Measurements from ENCODE around the gene SLC39A11. TPM values are rescaled to one million over a fixed set of nuclear protein-coding genes. Genes with fewer than 3 reads are reported as not detected.

Gene SLC39A11
- total and polyA plus RNA-seq, 4 donors = 4.6 to 23.3 (median 11.4) TPM

DNA sequence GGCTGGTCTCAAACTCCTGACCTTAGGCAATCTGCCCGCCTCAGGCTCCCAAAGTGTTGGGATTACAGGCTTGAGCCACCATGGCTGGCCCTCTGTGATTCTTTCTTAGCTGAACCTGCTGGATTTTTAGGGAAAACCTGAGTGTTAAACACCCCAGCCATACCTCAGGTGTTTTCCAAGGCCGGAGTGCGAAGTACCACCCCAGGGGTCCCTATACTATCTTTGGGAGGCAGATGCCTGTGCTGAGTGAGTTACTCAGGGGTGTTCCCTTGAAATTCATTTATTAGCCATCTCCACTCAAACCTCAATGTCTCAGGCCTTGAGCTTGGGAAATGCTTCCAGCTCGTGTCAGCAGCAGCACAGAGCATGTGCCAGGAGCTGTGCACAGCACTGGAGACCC lies 432.7 kb downstream of the SLC39A11 start:
- Histone ChIP-seq H3K4me3 (ENCODE audit: low read depth, low read length) (no peak overlapping the region), H3K9me3 (ENCODE audit: control insufficient read depth, insufficient read depth, low read length) (no peaks in the 10 kb centered on the region), H3K36me3 (ENCODE audit: control insufficient read depth, insufficient read depth, low read length) (no peaks in the 10 kb centered on the region), H3K4me1 (ENCODE audit: control insufficient read depth, insufficient read depth, low read length) (peaks cover 46% of the 10 kb centered on the region), H3K27me3 (ENCODE audit: control insufficient read depth, insufficient read depth, low read length) (no peaks in the 10 kb centered on the region), H3K27ac (ENCODE audit: low read depth, low read length) (no peak overlapping the region)
- DNase-seq (ENCODE audit: low read depth in 4 of 6, low spot score in 6 of 6) = no peak
- WGBS (ENCODE audit: insufficient coverage) = 90% methylated on average over 4 of the region's 4 CpGs

DNA sequence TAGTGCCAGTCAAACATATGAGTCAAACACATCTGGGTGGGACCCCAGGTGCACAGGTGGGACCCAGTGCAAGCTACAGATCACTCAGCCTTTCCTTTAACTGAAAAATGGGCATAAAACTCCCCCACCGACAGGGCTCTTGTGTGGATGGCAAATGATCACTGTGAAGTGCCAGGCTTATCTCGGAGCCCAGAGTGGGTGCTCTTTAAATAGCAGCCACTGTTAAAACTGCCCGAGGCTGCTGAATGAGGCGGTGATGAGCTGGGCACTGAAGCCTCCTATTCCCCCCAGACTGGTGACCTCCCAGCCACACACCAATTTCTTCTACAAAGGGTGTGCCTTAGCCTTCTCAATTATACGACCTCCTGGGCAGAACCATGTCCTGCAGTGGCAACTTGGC lies 433.8 kb downstream of the SLC39A11 start:
- no peak for DNase-seq (ENCODE audit: low read depth in 4 of 6, low spot score in 6 of 6)

DNA sequence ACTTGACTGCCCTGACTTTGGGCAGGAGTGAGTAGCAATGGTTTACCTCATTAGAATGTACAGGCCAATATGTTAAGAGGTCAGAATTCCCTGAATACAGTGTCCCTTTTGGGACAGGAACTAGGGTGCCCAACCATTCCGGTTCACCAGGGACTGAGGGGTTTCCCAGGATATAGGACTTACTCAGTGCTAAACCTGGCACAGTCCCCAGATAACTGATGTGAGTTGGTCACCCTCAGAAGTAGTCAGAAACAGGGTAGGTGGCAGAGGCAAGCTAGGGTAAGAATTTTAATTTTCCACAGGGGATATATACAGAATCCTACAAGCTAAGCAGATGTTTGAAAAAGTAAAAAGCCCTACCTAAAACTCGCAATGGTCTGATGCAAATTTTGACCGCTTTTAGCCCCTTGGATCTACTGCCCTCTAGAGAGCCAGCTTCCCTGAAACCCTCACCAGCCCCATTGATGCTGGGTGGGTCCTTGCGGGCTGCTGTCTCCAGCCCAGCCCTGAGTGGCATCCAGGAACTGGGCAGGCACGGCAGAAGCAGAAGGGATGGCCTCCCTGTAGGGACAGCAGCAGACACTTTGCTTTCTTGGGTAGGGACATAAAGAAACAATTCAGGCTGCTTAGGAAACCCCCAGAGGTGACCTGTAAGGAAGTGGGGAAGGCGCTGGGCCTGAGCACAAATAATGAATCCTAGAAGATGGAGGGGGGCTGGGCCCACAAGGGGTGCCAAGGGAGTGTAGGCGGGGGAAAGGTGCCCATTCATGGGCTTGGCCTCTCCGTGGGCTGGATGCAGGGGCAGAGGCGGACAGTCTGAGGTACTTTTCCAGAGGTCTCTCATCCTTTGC lies 434.8 kb downstream of the SLC39A11 start:
- DNase-seq (ENCODE audit: low read depth in 4 of 6, low spot score in 6 of 6) = no peak
- 69% methylated on average over 7 of the region's 9 CpGs for WGBS (ENCODE audit: insufficient coverage)

More for the DNA sequence above, 433.8 kb downstream of the SLC39A11 start:
- WGBS (ENCODE audit: insufficient coverage) = 80% methylated on average over 5 of the region's 5 CpGs
- Histone ChIP-seq H3K9me3 (ENCODE audit: control insufficient read depth, insufficient read depth, low read length) (no peaks in the 10 kb centered on the region), H3K27me3 (ENCODE audit: control insufficient read depth, insufficient read depth, low read length) (no peaks in the 10 kb centered on the region), H3K36me3 (ENCODE audit: control insufficient read depth, insufficient read depth, low read length) (no peaks in the 10 kb centered on the region), H3K4me3 (ENCODE audit: low read depth, low read length) (no peak overlapping the region), H3K27ac (ENCODE audit: low read depth, low read length) (no peak overlapping the region), H3K4me1 (ENCODE audit: control insufficient read depth, insufficient read depth, low read length) (peaks cover 54% of the 10 kb centered on the region)

DNA sequence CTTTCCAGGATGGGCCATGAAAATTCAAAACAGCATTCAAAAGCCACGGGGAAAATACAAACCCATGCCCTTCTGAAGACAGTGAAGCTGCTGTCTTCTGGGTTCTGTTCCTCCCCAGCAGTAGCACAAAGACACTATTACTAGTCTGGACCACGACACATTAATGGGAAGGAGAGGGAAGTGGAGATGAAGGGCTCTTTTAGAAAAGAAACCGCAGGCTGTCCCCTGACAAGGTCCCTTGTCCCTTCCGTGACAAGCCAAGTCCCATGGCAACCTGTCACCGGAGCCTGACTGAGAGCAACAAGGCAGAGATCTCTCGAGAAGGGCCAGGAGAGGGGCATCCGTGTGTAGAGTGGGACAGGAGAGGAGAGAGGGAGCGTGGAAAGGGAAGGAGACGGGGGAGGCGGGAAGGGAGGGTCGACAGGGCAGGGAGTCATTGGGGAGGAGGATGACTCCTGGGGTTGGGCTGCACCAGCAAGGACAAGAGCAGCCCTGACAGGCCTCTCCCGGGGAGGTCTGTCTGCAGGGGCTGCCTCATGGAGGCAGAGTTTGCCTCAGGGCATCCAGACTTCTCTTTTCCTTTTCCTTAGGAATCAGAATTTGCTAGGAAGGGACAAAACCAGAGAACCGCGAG lies 436.2 kb downstream of the SLC39A11 start:
- H3K9me3 ChIP-seq (ENCODE audit: control insufficient read depth, insufficient read depth, low read length) = no peaks in the 10 kb centered on the region
- DNase-seq (ENCODE audit: low read depth in 4 of 6, low spot score in 6 of 6) = peak; percentile 26 to 77 (median 42)
- no peak overlapping the region for H3K4me3 ChIP-seq (ENCODE audit: low read depth, low read length)
- no peaks in the 10 kb centered on the region for H3K36me3 ChIP-seq (ENCODE audit: control insufficient read depth, insufficient read depth, low read length)
- peaks cover 48% of the 10 kb centered on the region for H3K4me1 ChIP-seq (ENCODE audit: control insufficient read depth, insufficient read depth, low read length)
- H3K27ac ChIP-seq (ENCODE audit: low read depth, low read length) = peak overlapping the region; percentile 83
- H3K27me3 ChIP-seq (ENCODE audit: control insufficient read depth, insufficient read depth, low read length) = no peaks in the 10 kb centered on the region
- 38% methylated on average over 10 of the region's 14 CpGs for WGBS (ENCODE audit: insufficient coverage)

More for the DNA sequence above, 434.8 kb downstream of the SLC39A11 start:
- Histone ChIP-seq H3K36me3 (ENCODE audit: control insufficient read depth, insufficient read depth, low read length) (no peaks in the 10 kb centered on the region), H3K4me1 (ENCODE audit: control insufficient read depth, insufficient read depth, low read length) (peaks cover 54% of the 10 kb centered on the region), H3K27me3 (ENCODE audit: control insufficient read depth, insufficient read depth, low read length) (no peaks in the 10 kb centered on the region), H3K27ac (ENCODE audit: low read depth, low read length) (no peak overlapping the region), H3K9me3 (ENCODE audit: control insufficient read depth, insufficient read depth, low read length) (no peaks in the 10 kb centered on the region), H3K4me3 (ENCODE audit: low read depth, low read length) (no peak overlapping the region)

DNA sequence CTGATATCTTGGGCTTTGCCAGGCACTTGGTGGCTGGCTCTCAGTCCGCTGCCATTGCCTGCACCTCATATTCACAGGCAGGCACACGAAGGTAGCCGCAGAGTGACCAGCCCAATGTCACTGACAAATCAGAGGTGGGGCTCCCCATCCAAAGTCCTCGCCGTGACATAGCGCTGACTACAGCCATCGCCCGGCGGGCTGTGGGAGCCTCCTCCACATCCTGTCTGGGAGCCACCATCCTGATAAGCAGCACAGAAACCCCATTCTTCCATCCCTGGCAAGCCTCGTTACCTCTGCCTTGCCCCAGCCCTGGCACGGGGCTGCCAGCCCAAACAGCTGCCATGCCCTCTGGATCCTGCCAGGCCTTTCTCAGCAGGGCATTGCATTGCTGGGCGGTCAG lies 437.8 kb downstream of the SLC39A11 start:
- no peaks in the 10 kb centered on the region for H3K27me3 ChIP-seq (ENCODE audit: control insufficient read depth, insufficient read depth, low read length)
- H3K4me1 ChIP-seq (ENCODE audit: control insufficient read depth, insufficient read depth, low read length) = peaks cover 36% of the 10 kb centered on the region
- H3K9me3 ChIP-seq (ENCODE audit: control insufficient read depth, insufficient read depth, low read length) = no peaks in the 10 kb centered on the region
- peak in 2 of 6 donors; percentile 14 to 43 for DNase-seq (ENCODE audit: low read depth in 4 of 6, low spot score in 6 of 6)
- WGBS (ENCODE audit: insufficient coverage) = 66% methylated on average over 9 of the region's 12 CpGs
- peak overlapping the region; percentile 27 for H3K27ac ChIP-seq (ENCODE audit: low read depth, low read length)
- H3K4me3 ChIP-seq (ENCODE audit: low read depth, low read length) = no peak overlapping the region
- H3K36me3 ChIP-seq (ENCODE audit: control insufficient read depth, insufficient read depth, low read length) = no peaks in the 10 kb centered on the region

DNA sequence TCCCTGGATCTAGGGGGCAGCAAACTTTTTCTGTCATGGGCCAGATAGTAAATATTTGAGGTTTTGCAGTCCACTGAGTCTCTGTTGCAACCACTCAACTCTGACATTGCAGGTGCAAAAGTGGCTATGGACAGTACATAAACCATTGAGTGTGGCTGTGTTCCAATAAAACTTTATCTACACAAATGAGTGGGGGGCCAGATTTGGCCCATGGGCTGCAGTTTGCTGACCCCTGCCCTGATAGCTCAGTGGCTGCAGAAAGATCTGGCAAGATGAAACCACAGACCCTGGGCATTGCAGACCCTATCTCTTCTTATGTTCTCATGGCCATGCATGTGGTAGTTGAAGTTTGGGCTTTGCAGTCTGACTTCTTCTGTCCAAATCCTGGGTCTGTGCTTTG lies 440.5 kb downstream of the SLC39A11 start:
- no peak overlapping the region for H3K4me3 ChIP-seq (ENCODE audit: low read depth, low read length)
- peaks cover 29% of the 10 kb centered on the region for H3K4me1 ChIP-seq (ENCODE audit: control insufficient read depth, insufficient read depth, low read length)
- H3K27ac ChIP-seq (ENCODE audit: low read depth, low read length) = no peak overlapping the region
- H3K9me3 ChIP-seq (ENCODE audit: control insufficient read depth, insufficient read depth, low read length) = no peaks in the 10 kb centered on the region
- no peaks in the 10 kb centered on the region for H3K36me3 ChIP-seq (ENCODE audit: control insufficient read depth, insufficient read depth, low read length)
- DNase-seq (ENCODE audit: low read depth in 4 of 6, low spot score in 6 of 6) = no peak
- no peaks in the 10 kb centered on the region for H3K27me3 ChIP-seq (ENCODE audit: control insufficient read depth, insufficient read depth, low read length)

DNA sequence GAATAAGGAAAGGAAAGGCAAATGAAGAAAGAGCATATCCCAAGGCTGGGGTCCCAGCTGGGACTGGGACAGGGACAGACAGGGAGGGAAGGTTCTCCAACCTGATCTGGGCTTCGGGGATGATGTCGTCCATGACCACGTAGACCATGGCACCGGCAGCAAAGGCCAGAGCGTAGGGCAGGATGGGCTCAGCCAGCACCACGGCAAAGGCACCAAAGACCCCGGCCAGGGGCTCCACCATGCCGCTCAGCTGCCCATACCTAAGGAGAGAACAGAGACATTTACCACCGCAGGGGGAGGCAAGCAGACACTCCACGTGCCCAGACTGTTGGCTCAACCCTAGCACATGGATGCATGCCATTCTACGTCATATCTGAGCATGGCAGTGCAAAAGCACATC lies 443.8 kb downstream of the SLC39A11 start:
- no peaks in the 10 kb centered on the region for H3K36me3 ChIP-seq (ENCODE audit: control insufficient read depth, insufficient read depth, low read length)
- H3K9me3 ChIP-seq (ENCODE audit: control insufficient read depth, insufficient read depth, low read length) = no peaks in the 10 kb centered on the region
- WGBS (ENCODE audit: insufficient coverage) = 93% methylated on average over 11 of the region's 11 CpGs
- no peak overlapping the region for H3K27ac ChIP-seq (ENCODE audit: low read depth, low read length)
- no peak for DNase-seq (ENCODE audit: low read depth in 4 of 6, low spot score in 6 of 6)
- no peak overlapping the region for H3K4me3 ChIP-seq (ENCODE audit: low read depth, low read length)
- H3K27me3 ChIP-seq (ENCODE audit: control insufficient read depth, insufficient read depth, low read length) = no peaks in the 10 kb centered on the region
- no peaks in the 10 kb centered on the region for H3K4me1 ChIP-seq (ENCODE audit: control insufficient read depth, insufficient read depth, low read length)

DNA sequence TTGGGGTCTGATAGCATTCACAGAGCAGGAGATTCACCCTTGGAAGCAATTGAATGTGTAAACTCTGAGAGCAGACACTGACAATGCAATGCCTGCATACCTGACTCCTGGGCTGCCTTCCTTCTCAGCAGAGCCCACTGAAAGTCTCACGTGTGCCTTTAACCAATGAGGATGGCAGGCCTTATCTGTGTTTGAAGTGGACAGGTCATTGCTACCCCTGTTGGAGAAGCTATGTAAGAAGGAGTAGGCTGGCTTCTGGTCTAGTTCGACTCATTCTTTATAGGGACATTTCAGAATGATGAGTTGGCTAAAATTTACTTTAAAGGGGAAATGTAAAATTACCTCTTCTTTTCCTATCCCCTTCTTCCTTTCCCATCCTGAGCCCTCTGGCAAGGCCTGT lies 446.3 kb downstream of the SLC39A11 start:
- Histone ChIP-seq H3K36me3 (ENCODE audit: control insufficient read depth, insufficient read depth, low read length) (no peaks in the 10 kb centered on the region), H3K9me3 (ENCODE audit: control insufficient read depth, insufficient read depth, low read length) (no peaks in the 10 kb centered on the region), H3K27me3 (ENCODE audit: control insufficient read depth, insufficient read depth, low read length) (no peaks in the 10 kb centered on the region), H3K4me3 (ENCODE audit: low read depth, low read length) (no peak overlapping the region), H3K4me1 (ENCODE audit: control insufficient read depth, insufficient read depth, low read length) (no peaks in the 10 kb centered on the region), H3K27ac (ENCODE audit: low read depth, low read length) (no peak overlapping the region)
- DNase-seq (ENCODE audit: low read depth in 4 of 6, low spot score in 6 of 6) = no peak
- 60% methylated on average over 1 of the region's 2 CpGs for WGBS (ENCODE audit: insufficient coverage)

DNA sequence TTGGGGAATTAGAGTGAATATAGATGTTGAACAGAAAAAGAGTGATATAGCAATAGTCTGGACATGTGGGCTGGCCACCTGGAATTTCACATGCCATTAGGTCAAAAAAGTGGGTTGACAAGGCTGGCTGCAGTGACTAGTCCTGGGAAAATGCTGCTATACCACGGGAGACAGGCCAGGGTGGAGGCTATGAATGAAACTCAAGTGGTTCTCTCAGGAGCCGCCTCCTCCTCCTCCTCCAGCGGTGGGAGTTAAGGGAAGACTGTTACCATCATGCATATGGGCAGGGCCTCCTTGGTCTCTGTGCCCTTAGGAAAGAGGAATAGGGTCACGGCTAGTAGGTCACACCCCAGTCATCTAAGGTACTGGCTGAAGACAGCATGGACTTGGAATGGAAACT lies 448.0 kb downstream of the SLC39A11 start:
- DNase-seq (ENCODE audit: low read depth in 4 of 6, low spot score in 6 of 6) = no peak
- no peaks in the 10 kb centered on the region for H3K36me3 ChIP-seq (ENCODE audit: control insufficient read depth, insufficient read depth, low read length)
- H3K9me3 ChIP-seq (ENCODE audit: control insufficient read depth, insufficient read depth, low read length) = no peaks in the 10 kb centered on the region
- no peaks in the 10 kb centered on the region for H3K4me1 ChIP-seq (ENCODE audit: control insufficient read depth, insufficient read depth, low read length)
- no peak overlapping the region for H3K27ac ChIP-seq (ENCODE audit: low read depth, low read length)
- 83% methylated on average over 2 of the region's 4 CpGs for WGBS (ENCODE audit: insufficient coverage)
- H3K27me3 ChIP-seq (ENCODE audit: control insufficient read depth, insufficient read depth, low read length) = no peaks in the 10 kb centered on the region
- no peak overlapping the region for H3K4me3 ChIP-seq (ENCODE audit: low read depth, low read length)
